Body of pancreas (tissue), 4 donors: ENCODE data around the gene TMTC2. TPM values are rescaled to one million over a fixed set of nuclear protein-coding genes. Genes with fewer than 3 reads are reported as not detected.

Experiments
- ATAC-seq: fragments of 150-250 bp; one replicate; pipeline ENCODE4 v1.9.1; 2016
- DNase-seq, 4 donors: peaks; one replicate each; pipeline ENCODE4 v3.0.0-alpha.2; 2019
- H3K27ac ChIP-seq, 4 donors: fragments of 200-600 bp; sonication (generic); 1 replicate in 3 of 4; 2 replicates in 1 of 4; pipeline versions ENCODE4 v1.5.1 to v1.6.1; 2016 to 2019; ENCODE audit warnings: mild to moderate bottlenecking in 1 of 4, mixed read lengths in 1 of 4, moderate library complexity in 1 of 4
- H3K27me3 ChIP-seq, 2 donors: fragments of 200-600 bp; sonication (generic); one replicate each; pipeline ENCODE4 v1.6.0; 2016; ENCODE audit warnings: mild to moderate bottlenecking in 1 of 2
- H3K36me3 ChIP-seq, 2 donors: fragments of 200-600 bp; sonication (generic); replicated peaks in 1 of 2; 2 replicates each; pipeline ENCODE4 v1.5.1; 2016; ENCODE audit warnings: low read depth in 2 of 2; ENCODE audit not compliant: insufficient read depth in 1 of 2
- H3K4me1 ChIP-seq: fragments of 200-600 bp; sonication (generic); one replicate; pipeline ENCODE4 v1.6.0; 2016
- H3K4me3 ChIP-seq, 2 donors: fragments of 200-600 bp; sonication (generic); 1 replicate in 1 of 2; 2 replicates in 1 of 2; pipeline ENCODE4 v1.5.1; 2016 to 2019
- H3K9me3 ChIP-seq, 3 donors: fragments of 200-600 bp; sonication (generic); 1 replicate in 2 of 3; 2 replicates in 1 of 3; pipeline ENCODE4 v1.5.1; 2016
- CTCF ChIP-seq, 7 experiments: fragments of 450-650 bp in 4 of 7; fragments of 200-600 bp in 3 of 7; sonication (generic) in 3 of 7; IDR thresholded peaks; one replicate each; pipeline ENCODE4 v1.5.1; 2016 to 2019; ENCODE audit warnings: antibody characterized with exemption in 7 of 7
- POLR2A ChIP-seq, 3 donors: fragments of 450-650 bp; IDR thresholded peaks; one replicate each; pipeline ENCODE4 v1.6.1; 2016; ENCODE audit warnings: antibody characterized with exemption in 3 of 3, mild to moderate bottlenecking in 2 of 3
- WGBS, 2 donors: methylation state at CpG; one replicate each; pipeline ENCODE4 v1.1.5; 2017; 5-methylcytosine and 5-hydroxymethylcytosine counted together
- intact Hi-C: fragments of 100-400 bp; cut with DNase I; formaldehyde crosslinking; loops from one replicate; pipeline ENCODE4 v1.15.1; 2023
- total RNA-seq, 2 donors: library from RNA; depleted of rRNA; stranded (reverse); fragments of >200 nt; gene quantifications; one replicate each; pipeline ENCODE4 v1.1.0, GENCODE V29; 2016

The TMTC2 gene
- total RNA-seq, 2 donors from 2014 or later, result 10.4 to 20.1 TPM

GRCh38 chr12:82783435-82783834, 96.7 kb downstream of the TMTC2 start:
- Histone ChIP-seq H3K9me3 (no peaks in the 10 kb centered on the region), H3K36me3 (no peaks in the 10 kb centered on the region), H3K4me1 (no peaks in the 10 kb centered on the region), H3K27me3 (no peaks in the 10 kb centered on the region), H3K4me3 (no peak overlapping the region), H3K27ac (no peak overlapping the region)
- TF ChIP-seq POLR2A (IDR thresholded peaks at IDR 0.05), result no peak
- no peak for TF ChIP-seq CTCF (IDR thresholded peaks at IDR 0.05)
- ATAC-seq, result no peak
- no peak for DNase-seq
- WGBS, 2 donors, result 90 to 95% methylated on average over 2 of the region's 2 CpGs
- intact Hi-C loops, result no loop called here

- Histone ChIP-seq H3K9me3 (no peaks in the 10 kb centered on the region), H3K36me3 (no peaks in the 10 kb centered on the region), H3K27me3 (no peaks in the 10 kb centered on the region), H3K4me3 (no peak overlapping the region), H3K4me1 (no peaks in the 10 kb centered on the region), H3K27ac (no peak overlapping the region)
- TF ChIP-seq CTCF (IDR thresholded peaks at IDR 0.05) (no peak), POLR2A (IDR thresholded peaks at IDR 0.05) (no peak)
- ATAC-seq (no peak), DNase-seq (no peak)
- 53 to 67% methylated on average over 1 of the region's 1 CpG for WGBS, 2 donors
- intact Hi-C loops, result no loop called here
Measured at GRCh38 chr12:82787016-82787415, 100.3 kb downstream of the TMTC2 start.

- no peaks in the 10 kb centered on the region for H3K27me3 ChIP-seq
- ATAC-seq (no peak), DNase-seq (no peak)
- H3K36me3 ChIP-seq, result no peaks in the 10 kb centered on the region
- TF ChIP-seq POLR2A (IDR thresholded peaks at IDR 0.05) (no peak), CTCF (IDR thresholded peaks at IDR 0.05) (no peak)
- intact Hi-C loops, result no loop called here
- H3K9me3 ChIP-seq, result no peaks in the 10 kb centered on the region
- H3K4me3 ChIP-seq, result no peak overlapping the region
- no peaks in the 10 kb centered on the region for H3K4me1 ChIP-seq
- no peak overlapping the region for H3K27ac ChIP-seq
Measured at GRCh38 chr12:82788594-82788993, 101.9 kb downstream of the TMTC2 start.

GRCh38 chr12:82789674-82790073, 103.0 kb downstream of the TMTC2 start:
- H3K27me3 ChIP-seq, result no peaks in the 10 kb centered on the region
- TF ChIP-seq POLR2A (IDR thresholded peaks at IDR 0.05) (no peak), CTCF (IDR thresholded peaks at IDR 0.05) (no peak)
- intact Hi-C loops, result no loop called here
- H3K36me3 ChIP-seq, result no peaks in the 10 kb centered on the region
- no peaks in the 10 kb centered on the region for H3K4me1 ChIP-seq
- H3K9me3 ChIP-seq, result no peaks in the 10 kb centered on the region
- DNase-seq (no peak), ATAC-seq (no peak)
- H3K27ac ChIP-seq, result no peak overlapping the region
- H3K4me3 ChIP-seq, result no peak overlapping the region

- ATAC-seq, result no peak
- H3K27me3 ChIP-seq, result no peaks in the 10 kb centered on the region
- DNase-seq, result no peak
- no peaks in the 10 kb centered on the region for H3K9me3 ChIP-seq
- no peak for TF ChIP-seq POLR2A (IDR thresholded peaks at IDR 0.05)
- TF ChIP-seq CTCF (IDR thresholded peaks at IDR 0.05), result no peak
- H3K4me3 ChIP-seq, result no peak overlapping the region
- no peak overlapping the region for H3K27ac ChIP-seq
- intact Hi-C loops, result no loop called here
- WGBS, 2 donors, result 82 to 88% methylated on average over 8 of the region's 8 CpGs
- no peaks in the 10 kb centered on the region for H3K36me3 ChIP-seq
- no peaks in the 10 kb centered on the region for H3K4me1 ChIP-seq
Measured at GRCh38 chr12:82793751-82794281, 107.1 kb downstream of the TMTC2 start.
